HG03432 (cell line): ENCODE measurements around the gene NBEA.
"Not testable (repeated sequence)": the region's sequence is repeated elsewhere in the genome, so short reads cannot be mapped to it uniquely, and the experiment has no call there.

Experiments
- ATAC-seq: cut with Tn5 transposase; IDR thresholded peaks from one replicate; pipeline ENCODE4 v1.9.1; 2021; ENCODE audit warnings: mild to moderate bottlenecking, moderate library complexity; ENCODE audit not compliant: unreplicated experiment

Gene NBEA

DNA sequence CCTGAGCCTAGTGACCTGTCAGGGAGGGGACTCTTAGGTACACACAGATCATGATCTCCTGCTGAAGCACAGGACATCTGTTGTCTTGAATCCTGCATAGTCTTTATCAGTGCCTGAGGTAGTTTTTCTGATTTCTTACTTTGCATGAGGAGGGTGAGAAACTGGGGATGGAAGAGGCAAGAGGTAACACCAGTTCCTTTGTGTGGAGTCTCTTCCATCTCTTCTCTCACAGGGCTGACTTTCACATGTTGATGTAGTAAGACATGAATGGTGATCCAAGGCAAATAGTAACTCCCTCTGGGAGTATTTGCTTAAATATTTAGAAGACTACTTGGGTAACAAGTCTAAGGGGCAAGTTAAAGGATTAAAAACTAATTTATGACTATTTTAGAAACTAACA lies 9.5 kb downstream of the NBEA start:
- no peak for ATAC-seq

DNA sequence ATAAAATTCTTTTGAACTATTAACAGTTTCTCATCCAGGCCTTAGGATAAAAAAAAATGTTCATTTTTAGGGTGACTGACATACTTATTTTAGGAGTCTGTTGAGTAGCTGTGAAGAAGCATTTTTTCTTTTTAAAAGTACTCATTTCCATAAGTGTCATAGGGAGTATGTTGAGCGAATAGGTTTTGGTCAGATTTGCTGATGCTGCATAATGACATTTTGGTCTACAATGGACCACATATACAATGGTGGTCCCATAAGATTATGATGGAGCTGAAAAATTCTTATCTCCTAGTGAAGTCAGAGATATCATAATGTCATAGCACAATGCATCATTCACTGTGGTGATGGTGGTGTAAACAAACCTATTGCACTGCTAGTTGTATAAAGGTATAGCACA lies 17.4 kb downstream of the NBEA start:
- ATAC-seq = no peak

DNA sequence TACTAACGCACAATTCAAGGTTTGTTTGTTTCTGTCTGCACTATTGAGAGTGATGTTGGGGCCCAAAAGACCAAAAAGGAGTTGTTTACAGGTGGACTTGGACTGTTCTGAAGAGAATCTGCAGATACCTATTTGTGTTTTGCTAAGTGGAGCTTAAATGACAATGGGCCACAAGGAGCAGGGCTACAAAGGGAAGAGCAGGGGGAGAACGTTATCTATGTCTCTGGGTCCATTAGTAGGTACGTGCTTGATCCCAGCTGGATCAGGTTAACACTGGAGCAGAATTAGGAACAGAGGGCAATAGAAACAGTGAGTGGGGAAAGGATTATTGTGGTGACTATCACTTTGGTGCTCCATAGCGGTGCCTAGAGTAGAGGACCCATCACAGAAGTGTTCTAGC lies 22.5 kb downstream of the NBEA start:
- ATAC-seq = no peak

DNA sequence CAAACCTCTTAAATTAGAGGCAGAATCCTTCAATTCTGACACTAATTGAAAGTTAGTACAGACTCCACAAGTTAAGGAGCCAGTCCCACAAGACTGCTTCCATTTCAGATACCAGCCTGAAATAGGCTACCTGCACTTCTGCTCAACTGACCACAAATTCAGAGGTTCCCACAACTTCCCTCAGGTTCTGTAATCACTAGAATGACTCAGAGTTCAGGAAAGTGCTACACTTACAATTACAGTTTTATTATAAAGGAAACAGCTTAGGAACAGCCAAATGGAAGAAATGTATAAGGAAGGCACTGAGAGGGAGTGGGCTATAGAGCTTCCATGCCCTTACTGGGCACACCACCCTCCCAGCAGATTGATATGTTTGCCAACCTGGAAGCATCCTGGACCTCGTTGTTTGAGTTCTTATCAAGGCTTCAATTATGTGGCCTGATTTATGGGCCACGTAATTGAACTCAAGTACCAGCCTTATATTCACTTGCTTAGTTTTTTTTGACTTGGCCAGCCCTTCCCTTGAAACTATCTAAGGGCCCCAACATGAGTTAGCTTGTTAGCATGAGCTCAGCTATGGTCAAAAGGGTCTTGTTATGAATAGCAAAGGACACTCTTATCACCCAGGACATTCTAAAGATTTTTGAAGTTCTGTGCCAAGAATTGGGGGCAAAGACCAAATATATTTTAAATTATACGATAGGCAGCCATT lies 25.9 kb downstream of the NBEA start:
- no peak for ATAC-seq

DNA sequence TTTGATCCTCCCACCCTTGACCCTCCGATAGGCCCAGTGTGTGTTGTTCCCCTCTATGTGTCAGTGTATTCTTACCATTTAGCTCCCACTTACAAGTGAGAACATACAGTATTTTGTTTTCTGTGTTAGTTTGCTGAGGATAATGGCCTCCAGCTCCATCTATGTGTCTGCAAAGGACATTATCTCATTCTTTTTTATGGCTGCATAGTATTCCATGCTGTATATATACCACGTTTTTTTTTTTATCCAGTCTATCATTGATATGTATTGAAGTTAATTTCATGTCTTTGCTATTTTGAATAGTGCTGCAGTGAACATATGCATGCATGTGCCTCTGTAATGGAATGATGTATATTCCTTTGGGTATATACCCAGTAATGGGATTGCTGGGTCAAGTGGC lies 27.5 kb downstream of the NBEA start:
- not testable (repeated sequence) for ATAC-seq

DNA sequence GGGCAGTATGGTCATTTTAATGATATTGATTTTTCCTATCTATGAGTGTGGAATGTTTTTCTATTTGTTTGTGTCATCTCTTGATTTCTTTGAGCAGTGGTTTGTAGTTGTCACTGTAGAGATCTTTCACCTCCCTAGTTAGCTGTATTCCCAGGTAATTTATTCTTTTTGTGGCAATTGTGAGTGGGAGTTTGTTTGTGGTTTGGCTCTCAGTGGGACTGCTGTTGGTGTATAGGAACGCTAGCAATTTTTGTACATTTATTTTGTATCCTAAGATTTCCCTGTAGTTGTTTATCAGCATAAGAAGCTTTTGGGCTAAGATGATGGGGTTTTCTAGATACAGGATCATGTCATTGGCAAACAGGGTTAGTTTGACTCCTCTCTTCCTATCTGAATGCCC lies 28.9 kb downstream of the NBEA start:
- no peak for ATAC-seq

DNA sequence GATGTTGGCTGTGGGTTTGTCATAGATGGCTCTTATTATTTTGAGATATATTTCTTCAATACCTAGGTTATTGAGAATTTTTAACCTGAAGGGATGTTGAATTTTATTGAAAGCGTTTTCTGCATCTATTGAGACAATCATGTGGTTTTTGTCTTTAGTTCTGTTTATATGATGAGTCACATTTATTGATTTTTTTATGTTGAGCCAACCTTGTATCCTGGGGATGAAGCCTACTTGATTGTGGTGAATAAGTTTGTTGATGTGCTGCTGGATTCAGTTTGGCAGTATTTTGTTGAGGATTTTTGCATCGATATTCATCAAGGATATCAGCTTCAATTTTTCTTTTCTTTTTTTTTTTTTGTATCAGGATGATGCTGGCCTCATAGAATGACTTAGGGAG lies 29.4 kb downstream of the NBEA start:
- no peak for ATAC-seq

DNA sequence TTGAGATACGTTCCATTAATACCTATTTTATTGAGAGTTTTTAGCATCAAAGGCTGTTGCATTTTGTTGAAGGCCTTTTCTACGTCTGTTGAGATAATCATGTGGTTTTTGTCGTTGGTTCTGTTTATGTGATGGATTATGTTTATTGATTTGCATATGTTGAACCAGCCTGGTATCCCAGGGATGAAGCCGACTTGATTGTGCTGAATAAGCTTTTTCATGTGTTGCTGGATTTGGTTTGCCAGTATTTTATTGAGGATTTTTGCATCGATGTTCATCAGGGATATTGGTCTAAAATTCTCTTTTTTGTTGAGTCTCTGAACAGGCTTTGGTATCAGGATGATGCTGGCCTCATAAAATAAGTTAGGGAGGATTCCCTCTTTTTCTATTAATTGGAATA lies 43.1 kb downstream of the NBEA start:
- not testable (repeated sequence) for ATAC-seq

DNA sequence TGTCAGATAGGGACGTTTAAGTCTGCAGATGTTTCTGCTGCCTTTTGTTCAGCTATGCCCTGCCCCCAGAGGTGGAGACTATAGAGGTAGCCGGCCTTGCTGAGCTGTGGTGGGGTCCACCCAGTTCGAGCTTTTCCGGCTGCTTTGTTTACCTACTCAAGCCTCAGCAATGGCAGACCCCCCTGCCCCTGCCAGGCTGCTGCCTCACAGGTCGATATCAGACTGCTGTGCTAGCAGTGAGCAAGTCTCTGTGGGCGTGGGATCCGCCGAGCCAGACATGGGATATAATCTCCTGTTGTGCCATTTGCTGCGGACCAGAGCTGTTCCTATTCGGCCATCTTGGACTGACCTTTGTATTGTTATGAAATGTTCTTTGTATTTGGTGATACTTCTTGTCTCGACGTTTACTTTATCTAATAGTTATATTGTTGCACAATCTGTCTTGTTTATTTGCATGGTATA lies 46.3 kb downstream of the NBEA start:
- no peak for ATAC-seq

DNA sequence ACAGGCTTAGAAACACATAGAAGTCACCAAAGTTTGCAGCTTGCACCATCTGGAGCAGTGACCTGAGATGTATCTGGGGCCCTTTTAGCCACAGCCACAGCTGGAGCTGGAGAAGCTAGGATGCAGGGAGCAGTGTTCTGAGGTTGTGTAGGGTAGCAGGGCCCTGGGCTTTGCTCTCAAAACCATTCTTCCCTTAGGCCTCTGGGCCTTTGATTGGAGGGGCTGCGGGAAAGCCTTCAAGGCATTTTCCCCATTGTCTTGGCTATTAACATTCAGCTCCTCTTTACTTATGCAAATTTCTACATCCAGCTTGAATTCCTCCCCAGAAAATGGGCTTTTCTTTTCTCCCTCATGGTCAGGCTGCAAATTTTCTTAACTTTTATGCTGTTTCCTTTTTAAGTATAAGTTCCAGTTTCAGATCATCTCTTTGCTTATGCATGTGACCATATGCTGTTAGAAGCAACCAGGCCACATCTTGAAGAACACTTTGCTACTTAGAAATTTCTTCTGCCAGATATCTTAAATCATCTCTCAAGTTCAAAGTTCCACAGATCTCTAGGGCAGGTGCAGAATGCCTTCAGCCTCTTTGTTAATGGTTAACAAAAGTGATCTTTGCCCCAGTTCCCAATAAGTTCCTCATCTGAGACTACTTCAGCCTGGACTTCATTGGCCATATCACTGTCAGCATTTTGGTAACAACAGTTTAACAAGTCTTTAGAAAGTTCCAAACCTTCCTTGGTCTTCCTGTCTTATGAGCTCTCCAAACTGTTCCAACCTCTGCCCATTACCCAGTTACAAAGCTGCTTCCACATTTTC lies 48.5 kb downstream of the NBEA start:
- ATAC-seq = no peak

DNA sequence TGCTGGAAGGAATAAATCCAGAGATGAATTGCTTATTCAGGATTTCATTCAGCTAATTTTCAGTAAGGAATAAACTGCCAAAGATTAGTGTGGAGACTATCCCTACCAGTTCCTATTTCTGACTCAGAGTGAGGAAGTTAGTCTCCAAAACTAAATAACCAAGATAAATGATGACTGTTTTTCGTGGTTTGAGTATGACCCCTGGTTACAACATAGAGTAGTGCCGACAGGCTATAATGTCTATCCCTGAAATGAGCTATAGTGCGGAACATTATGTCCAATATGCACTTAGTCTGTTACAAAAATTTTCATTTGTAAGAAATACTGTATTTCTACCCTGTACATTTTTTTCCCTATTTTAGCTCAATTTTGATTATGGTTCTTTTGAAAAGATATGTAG lies 51.4 kb downstream of the NBEA start:
- no peak for ATAC-seq

DNA sequence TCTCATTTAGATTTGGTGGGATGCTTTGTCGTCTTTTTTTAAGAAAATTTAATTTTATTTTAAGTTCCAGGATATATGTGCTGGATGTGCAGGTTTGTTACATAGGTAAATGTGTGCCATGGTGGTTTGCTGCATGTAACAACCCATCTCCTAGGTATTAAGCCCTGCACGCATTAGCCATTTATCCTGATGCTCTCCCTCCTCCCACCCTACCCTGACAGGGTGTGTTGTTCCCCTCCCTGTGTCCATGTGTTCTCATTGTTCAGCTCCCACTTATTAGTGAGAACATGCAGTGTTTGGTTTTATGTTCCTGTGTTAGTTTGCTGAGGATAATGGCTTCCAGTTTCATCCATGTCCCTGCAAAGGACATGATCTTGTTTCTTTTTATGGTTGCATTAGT lies 61.7 kb downstream of the NBEA start:
- ATAC-seq = not testable (repeated sequence)

DNA sequence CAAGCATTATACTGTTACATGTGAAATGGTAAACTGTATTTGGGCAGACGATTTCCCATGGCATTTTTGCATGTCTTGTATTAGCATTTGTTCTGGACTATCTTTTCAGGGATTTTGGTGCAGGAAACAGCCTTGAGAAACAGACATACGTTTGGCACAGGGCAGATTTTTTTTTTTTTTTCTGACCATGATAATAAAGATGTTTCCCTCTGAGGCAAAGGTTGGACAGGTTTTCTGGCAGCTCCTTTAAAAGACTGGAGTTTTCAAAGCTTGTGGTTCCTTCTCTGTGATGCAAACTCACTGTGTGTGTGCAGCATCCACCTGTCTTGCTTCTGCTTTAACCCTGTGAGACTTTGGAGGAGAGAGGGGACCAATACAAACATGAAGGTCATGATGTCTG lies 63.0 kb downstream of the NBEA start:
- ATAC-seq = no peak

DNA sequence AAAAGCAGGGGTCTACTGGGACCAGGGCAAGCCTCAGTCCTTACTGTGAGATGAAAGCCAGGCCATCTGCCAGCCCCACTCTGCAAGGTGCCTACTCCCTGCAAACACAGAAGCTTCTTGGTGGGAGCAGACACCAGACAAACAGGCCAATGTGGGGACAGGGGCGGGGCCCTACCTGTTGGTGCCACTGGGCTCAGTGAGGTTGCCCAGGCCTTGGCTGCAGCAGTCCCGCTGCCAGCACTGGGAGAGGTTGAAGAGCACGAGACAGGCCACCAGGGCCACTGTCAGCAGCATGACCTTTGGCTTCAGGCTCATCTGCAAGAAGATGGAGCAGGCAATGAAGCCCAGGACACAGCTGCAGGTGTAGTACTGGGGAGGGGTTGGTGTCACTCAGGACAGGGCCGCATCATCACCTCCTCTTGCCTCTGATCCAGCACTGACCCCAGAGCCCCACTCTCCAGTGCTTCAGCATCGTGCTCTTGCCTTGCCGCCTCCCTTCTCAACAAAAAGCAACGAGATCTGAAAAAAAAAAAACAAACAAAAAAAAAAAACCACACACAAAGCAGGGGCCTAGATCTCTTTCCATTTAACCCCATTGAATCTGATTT lies 72.6 kb downstream of the NBEA start:
- ATAC-seq = no peak

DNA sequence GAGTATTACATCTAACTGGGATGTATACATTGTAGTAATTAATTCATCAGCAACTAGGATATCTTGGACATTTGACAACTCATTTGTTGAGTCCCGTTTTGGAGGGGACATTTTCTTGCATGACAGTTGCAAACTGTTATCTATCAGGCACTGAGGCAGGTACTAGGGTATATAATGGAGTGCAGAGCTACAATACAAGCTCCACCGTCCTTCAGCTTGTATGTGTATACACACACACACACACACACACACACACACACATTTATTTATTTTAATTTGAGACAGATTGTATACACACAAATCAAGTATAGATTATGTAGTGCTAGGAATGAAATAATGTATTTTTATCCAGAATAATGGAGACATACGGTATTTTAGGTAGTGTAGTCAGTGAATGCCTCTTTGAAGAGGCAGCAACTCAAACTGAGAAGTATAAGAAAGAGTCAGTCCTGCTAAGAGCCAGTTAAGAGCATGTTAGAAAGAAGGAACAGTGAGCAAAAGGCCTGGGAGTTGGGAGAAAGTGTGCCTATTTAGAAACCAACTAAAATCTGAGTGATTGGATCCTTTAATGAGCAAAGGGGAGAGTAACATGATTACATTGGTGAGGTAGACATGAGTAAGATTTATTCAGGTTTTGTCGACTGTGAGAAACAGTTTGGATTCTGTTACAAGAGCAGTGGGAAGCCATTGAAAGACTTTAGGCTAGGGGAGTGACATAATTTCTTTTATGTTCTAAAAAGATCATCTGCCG lies 74.5 kb downstream of the NBEA start:
- ATAC-seq = no peak

DNA sequence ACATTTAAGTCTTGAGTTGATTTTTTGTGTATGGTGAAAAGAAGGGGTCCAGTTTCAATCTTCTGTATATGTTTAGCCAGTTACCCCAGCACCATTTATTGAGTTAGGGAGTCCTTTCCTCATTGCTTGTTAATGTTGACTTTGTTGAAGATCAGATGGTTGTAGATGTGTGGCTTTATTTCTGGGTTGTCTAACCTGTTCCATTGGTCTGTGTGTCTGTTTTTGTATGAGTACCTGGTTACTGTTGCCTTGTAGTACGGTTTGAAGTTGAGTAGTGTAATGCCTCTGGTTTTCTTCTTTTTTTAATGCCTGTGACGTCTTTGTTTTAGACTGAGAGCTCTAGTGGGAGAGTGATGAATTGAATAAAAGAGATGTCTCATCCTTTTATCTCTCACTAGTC lies 83.2 kb downstream of the NBEA start:
- no peak for ATAC-seq

DNA sequence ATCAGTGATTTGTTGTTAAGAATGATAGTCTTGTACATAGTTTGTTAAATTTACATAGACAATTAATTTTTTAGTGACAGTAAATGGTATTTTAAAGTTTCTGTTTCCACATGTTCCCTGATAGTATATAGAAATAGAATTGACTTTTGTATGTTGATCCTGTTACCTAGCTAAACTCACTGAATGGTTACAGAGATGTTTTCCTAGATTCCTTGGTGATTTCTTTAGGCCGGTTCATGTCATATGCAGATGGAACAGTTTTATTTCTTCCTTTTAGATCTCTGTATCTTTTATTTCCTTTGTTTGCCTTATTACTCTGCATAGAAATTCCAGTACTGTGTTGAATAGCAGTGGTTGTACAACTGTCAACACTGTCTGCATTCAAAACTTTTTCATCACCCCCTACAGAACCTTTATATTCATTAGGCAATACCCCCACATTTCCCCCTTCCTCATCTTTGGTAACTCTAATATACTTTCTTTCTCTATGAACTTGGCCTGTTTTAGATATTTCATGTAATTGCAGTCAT lies 86.3 kb downstream of the NBEA start:
- ATAC-seq = no peak

DNA sequence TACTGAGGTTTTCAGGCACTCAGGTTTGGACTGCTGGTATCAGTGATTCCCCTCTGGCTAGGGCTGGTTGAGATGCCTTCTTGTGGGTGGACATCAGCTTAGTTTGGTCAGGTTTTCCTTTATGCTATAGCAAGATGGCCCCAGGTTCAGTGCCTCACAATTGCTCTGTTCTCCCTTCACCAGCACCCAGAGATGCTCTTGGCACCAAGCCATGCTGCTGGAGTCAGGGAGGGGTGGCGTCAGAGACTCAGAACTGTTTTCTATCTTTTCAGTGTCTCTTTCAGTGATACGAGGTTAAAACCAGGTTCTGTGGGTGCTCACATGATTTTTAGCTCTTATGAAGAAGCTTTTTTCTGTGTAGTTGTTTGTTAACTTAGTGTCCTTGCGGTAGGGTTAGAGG lies 96.9 kb downstream of the NBEA start:
- ATAC-seq = no peak

DNA sequence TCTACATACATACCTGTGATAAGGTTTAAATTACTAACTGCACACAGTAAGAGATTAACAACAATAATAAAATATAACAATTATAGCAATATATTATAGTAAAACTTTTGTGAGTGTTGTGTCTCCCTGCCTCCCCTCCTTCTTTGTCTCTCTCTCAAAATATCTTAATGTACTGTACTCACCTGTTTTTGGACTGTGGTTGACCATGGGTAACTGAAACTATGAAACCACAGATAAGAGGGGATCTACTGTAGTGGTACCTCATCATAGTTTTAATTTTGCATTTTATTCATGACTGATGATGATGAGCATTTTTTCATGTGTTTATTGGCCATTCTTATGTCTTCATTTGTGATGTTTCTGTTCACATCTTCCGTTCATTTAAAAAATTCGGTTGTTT lies 104.5 kb downstream of the NBEA start:
- ATAC-seq = no peak

DNA sequence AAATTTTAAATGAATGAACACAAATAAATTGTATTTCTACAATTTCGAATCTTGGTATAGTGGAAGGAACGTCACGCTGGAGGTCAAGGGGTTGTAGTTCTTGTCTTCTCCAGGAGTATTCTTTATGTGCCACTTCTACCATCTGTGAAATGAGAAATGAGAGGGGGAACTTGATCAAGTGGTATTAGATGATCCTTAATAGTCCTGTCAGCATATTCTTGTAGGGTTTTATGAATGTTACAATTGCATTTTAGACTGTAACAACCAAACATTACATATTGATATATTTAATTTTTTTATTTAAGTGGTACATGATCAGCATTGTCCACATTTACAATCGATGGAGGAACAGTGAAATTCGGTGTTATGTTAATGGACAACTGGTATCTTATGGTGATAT lies 113.6 kb downstream of the NBEA start:
- no peak for ATAC-seq

DNA sequence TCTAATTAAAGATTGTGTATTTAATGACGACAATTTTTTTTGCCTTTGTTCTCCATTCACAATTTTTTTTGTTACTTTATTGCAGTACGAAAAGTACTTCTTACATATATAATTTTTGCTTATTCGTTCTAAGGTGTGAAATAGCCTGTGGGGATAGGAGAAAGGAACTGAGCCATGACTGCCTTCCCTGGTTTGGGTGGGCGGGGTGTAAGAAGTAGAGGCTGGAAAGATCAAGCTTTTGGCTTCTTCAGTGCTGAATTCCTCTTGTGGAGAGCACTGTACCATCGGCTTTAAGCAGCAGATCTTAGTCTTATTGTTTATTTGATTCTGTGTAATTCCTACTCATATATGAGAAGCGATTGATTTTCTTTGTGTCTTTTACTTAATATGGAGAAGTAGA lies 115.8 kb downstream of the NBEA start:
- no peak for ATAC-seq
